HepG2 (cell line): Measurements from ENCODE around the gene MYH7. TPM values are rescaled to one million over a fixed set of nuclear protein-coding genes. Genes with fewer than 3 reads are reported as not detected.

Experiments used
- AFF4 ChIP-seq: sonication (generic); formaldehyde crosslinking; IDR thresholded peaks from 2 replicates; pipeline ENCODE4 v1.4.0; 2020; ENCODE audit warnings: missing genetic modification reagents
- GTF2F1 ChIP-seq: fragments of 150-350 bp; IDR thresholded peaks from 2 replicates; pipeline ENCODE4 v1.6.1; 2014; ENCODE audit warnings: low read length
- HNF4G ChIP-seq, 2 experiments: sonication (generic) in 1 of 2; formaldehyde crosslinking in 1 of 2; IDR thresholded peaks; 2 replicates each; pipeline versions ENCODE4 v1.4.0 to v1.6.1; 2011 to 2020; ENCODE audit warnings: borderline replicate concordance in 2 of 2, low read depth in 2 of 2, mild to moderate bottlenecking in 2 of 2, low read length in 1 of 2, missing genetic modification reagents in 1 of 2, moderate library complexity in 1 of 2
- HOXA3 ChIP-seq: sonication (generic); formaldehyde crosslinking; IDR thresholded peaks from 2 replicates; pipeline ENCODE4 v1.5.0; 2020; ENCODE audit warnings: missing genetic modification reagents
- IKZF5 ChIP-seq: IDR thresholded peaks from 2 replicates; pipeline ENCODE4 v1.6.1; 2018; ENCODE audit warnings: missing genetic modification reagents, mild to moderate bottlenecking, missing compliant biosample characterization
- MAFG ChIP-seq: sonication (generic); formaldehyde crosslinking; IDR thresholded peaks from 2 replicates; pipeline ENCODE4 v1.5.1; 2020; ENCODE audit warnings: mild to moderate bottlenecking, missing genetic modification reagents
- NFRKB ChIP-seq: fragments of 450-650 bp; IDR thresholded peaks from 2 replicates; pipeline ENCODE4 v1.6.1; 2017
- PBX3 ChIP-seq: sonication (generic); formaldehyde crosslinking; IDR thresholded peaks from 2 replicates; pipeline ENCODE4 v1.8.1; 2023; ENCODE audit warnings: missing genetic modification reagents, inconsistent platforms, borderline replicate concordance
- POGZ ChIP-seq: sonication (generic); formaldehyde crosslinking; IDR thresholded peaks from 2 replicates; pipeline ENCODE4 v1.4.0; 2020; ENCODE audit warnings: mild to moderate bottlenecking, missing genetic modification reagents
- POLR2A ChIP-seq, 2 experiments: IDR thresholded peaks; 2 replicates each; pipeline ENCODE4 v1.6.1; 2011; ENCODE audit warnings: low read depth in 2 of 2, low read length in 2 of 2, mild to moderate bottlenecking in 1 of 2, moderate library complexity in 1 of 2; ENCODE audit not compliant: insufficient read depth in 1 of 2
- REST ChIP-seq, 2 experiments: IDR thresholded peaks; 2 replicates each; pipeline ENCODE4 v1.6.1; 2011 to 2012; ENCODE audit warnings: low read length in 2 of 2, borderline replicate concordance in 1 of 2, low read depth in 1 of 2, mild to moderate bottlenecking in 1 of 2, moderate library complexity in 1 of 2
- ZBTB20 ChIP-seq: sonication (generic); formaldehyde crosslinking; IDR thresholded peaks from 2 replicates; pipeline ENCODE4 v1.8.1; 2023; ENCODE audit warnings: missing genetic modification reagents, low read depth, mild to moderate bottlenecking, borderline replicate concordance
- ZNF280D ChIP-seq: sonication (generic); formaldehyde crosslinking; IDR thresholded peaks from 2 replicates; pipeline ENCODE4 v1.5.1; 2020; ENCODE audit warnings: mild to moderate bottlenecking, missing genetic modification reagents
- ZNF605 ChIP-seq: sonication (generic); formaldehyde crosslinking; IDR thresholded peaks from 2 replicates; pipeline ENCODE4 v1.8.0; 2022; ENCODE audit warnings: mild to moderate bottlenecking, missing genetic modification reagents
- polyA plus RNA-seq, 8 experiments: library from polyadenylated mRNA; depleted of rRNA in 3 of 8; stranded (reverse) in 7 of 8; unstranded in 1 of 8; fragments of >200 nt; fragmentation: Illumina TruSeq in 4 of 8; extraction: Trizol in 4 of 8; gene quantifications; 2 replicates each; pipeline versions ENCODE4 v1.2.1 to v1.2.3, GENCODE V29; 2011 to 2016; ENCODE audit warnings: low read depth in 4 of 8, missing spikeins in 1 of 8, mixed read lengths in 1 of 8; ENCODE audit not compliant: insufficient read depth in 1 of 8
- total RNA-seq, 5 experiments: library from RNA; depleted of rRNA; stranded (reverse); fragments of >200 nt; fragmentation: Illumina TruSeq; extraction: Trizol; gene quantifications; 2 replicates each; pipeline ENCODE4 v1.2.3, GENCODE V29; 2016; ENCODE audit warnings: low read depth in 1 of 5

Gene MYH7
- total and polyA plus RNA-seq, 2 of the 13 experiments (the other 11 are each of a cell fraction or from before 2014, with no cell fraction given): 0.04 TPM; not detected in 1

GRCh38 chr14:23469127-23469905, 33.9 kb upstream of the MYH7 start, which contains the start of gene NGDN (continued):
- TF ChIP-seq POGZ (CRISPR knock-in tag) (peak; percentile 100), IKZF5 (CRISPR knock-in tag) (peak; percentile 94), HNF4G (IDR thresholded peaks at IDR 0.05; ENCODE audit: borderline replicate concordance, low read depth, low read length) (peak; percentile 53; the same call in 1 of the 2 replicates), HNF4G (CRISPR knock-in tag; IDR thresholded peaks at IDR 0.05; ENCODE audit: borderline replicate concordance, low read depth) (peak; percentile 69; the same call in 1 of the 2 replicates), POLR2A (IDR thresholded peaks at IDR 0.05; ENCODE audit: insufficient read depth in 1 of 2, low read depth in 2 of 2, low read length in 2 of 2) (peak; percentile 96 to 97), HOXA3 (CRISPR knock-in tag) (peak; percentile 97), NFRKB (no peak), MAFG (CRISPR knock-in tag) (no peak), ZNF605 (peak; percentile 95), AFF4 (CRISPR knock-in tag) (peak; percentile 65), GTF2F1 (no peak), PBX3 (CRISPR knock-in tag) (0 out of 2 replicates have a peak, but pooled peaks have one; percentile 65), ZBTB20 (CRISPR knock-in tag) (peak; percentile 4; the same call in 1 of the 2 replicates), ZNF280D (CRISPR knock-in tag) (no peak; the same call in 1 of the 2 replicates), REST (IDR thresholded peaks at IDR 0.05; ENCODE audit: borderline replicate concordance in 1 of 2, low read depth in 1 of 2, low read length in 2 of 2) (peak in 1 of 2 experiments; percentile 68; a peak in 2 of 4 replicates)
